Skeletal muscle satellite cell (primary cell): ENCODE measurements around the gene SNX10.

Experiments used
- H3K27me3 ChIP-seq: 2 replicates; pipeline ENCODE4 v1.7.0; 2013; ENCODE audit warnings: low read length; ENCODE audit not compliant: control insufficient read depth, insufficient read depth
- H3K36me3 ChIP-seq: 2 replicates; pipeline ENCODE4 v1.7.0; 2013; ENCODE audit warnings: mild to moderate bottlenecking, control low read depth, low read length; ENCODE audit not compliant: insufficient read depth
- H3K4me1 ChIP-seq: 2 replicates; pipeline ENCODE4 v1.7.0; 2013; ENCODE audit warnings: low read length; ENCODE audit not compliant: control insufficient read depth, insufficient read depth
- H3K4me2 ChIP-seq: 2 replicates; pipeline ENCODE4 v1.7.0; 2013; ENCODE audit warnings: mild to moderate bottlenecking, low read length
- H3K4me3 ChIP-seq: 2 replicates; pipeline ENCODE4 v1.7.0; 2013; ENCODE audit warnings: low read length
- H3K9ac ChIP-seq: 2 replicates; pipeline ENCODE4 v1.7.0; 2013; ENCODE audit warnings: mild to moderate bottlenecking, low read depth, low read length, moderate library complexity
- H3K9me3 ChIP-seq: replicated peaks from 2 replicates; pipeline ENCODE4 v1.7.0; 2013; ENCODE audit warnings: mild to moderate bottlenecking, control low read depth, low read length

The SNX10 gene

DNA sequence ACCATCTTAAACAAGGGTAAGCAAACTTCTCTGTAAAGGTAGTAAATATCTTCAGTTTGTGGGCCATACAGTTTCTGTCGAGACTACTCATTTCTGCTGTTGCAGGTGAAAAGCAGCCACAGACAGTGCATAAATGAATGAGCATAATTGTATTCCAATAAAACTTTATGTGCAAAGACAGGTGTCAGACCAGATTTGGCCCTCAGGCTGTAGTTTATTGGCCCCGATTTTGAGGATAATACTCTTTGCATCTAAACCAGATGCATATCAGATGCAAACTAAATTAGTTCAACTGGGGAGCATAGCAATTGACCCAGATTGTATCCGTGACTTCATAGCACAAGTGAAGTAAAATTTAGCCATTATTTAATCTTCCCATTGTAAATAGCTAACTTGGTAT lies 70.0 kb downstream of the SNX10 start:
- Histone ChIP-seq H3K4me3 (no peak overlapping the region), H3K27me3 (peaks cover 33% of the 10 kb centered on the region), H3K4me1 (no peaks in the 10 kb centered on the region), H3K9ac (no peak overlapping the region), H3K36me3 (no peaks in the 10 kb centered on the region), H3K9me3 (no peaks in the 10 kb centered on the region), H3K4me2 (no peak overlapping the region)

DNA sequence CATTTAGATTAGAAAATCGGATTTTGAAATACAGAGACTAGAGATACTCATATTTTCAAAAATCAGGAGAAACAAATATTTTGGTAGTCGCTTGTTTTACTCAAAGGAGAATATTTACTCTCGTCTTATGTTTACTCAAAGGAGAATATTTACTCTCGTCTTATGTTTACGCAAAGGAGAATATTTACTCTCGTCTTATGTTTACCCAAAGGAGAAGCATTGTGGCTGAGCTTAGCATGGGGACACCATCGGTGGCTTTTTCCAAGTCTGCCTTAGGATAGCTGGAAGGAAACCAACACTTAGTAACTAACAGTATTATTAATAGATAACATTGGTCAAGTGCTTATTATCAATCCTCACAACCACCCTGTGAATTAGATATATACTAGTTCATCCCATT lies 71.8 kb downstream of the SNX10 start:
- Histone ChIP-seq H3K9me3 (no peaks in the 10 kb centered on the region), H3K9ac (no peak overlapping the region)

DNA sequence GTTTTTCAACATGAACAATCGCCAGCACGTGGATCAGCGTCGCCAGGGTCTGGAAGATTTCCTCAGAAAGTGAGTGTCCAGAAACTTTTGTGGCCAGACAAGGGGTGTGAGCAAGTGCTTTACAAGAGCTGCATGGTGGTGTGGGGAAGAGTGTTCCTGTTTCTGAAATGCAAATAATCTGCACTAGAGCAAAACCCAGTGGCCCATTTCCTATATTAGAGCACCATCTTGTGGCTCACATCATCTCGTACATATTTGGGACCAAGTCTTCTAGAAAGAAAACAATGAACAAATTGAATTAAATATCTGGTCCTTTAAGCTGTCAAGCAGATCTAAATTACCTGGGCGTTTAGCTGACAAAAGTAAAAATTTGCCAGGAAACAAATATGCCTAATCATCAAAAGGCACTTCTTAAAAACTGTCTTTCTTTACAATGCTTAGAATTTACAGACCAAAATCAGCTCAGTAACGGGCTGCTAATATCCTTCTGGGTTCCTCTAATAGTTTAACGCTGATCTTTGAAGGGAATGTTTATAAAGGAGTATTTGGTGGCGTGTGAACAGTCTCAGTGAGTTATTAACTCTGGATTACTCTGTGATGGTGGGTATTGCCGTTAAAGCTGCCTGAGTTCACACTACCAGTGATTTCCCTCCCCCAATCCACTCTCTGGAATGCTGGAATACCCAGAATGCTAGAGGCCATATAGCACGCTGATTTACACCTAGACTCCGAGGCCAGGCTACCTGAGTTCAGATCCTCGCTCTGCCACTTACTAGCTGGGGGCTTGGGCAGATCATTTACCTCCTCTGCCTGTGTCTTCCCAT lies 73.6 kb downstream of the SNX10 start:
- H3K4me3 ChIP-seq, result no peak overlapping the region
- peaks cover 58% of the 10 kb centered on the region for H3K27me3 ChIP-seq
- no peak overlapping the region for H3K4me2 ChIP-seq
- H3K9me3 ChIP-seq, result no peaks in the 10 kb centered on the region
- no peaks in the 10 kb centered on the region for H3K36me3 ChIP-seq
- no peak overlapping the region for H3K9ac ChIP-seq
- no peaks in the 10 kb centered on the region for H3K4me1 ChIP-seq

More for the DNA sequence above, 71.8 kb downstream of the SNX10 start:
- H3K36me3 ChIP-seq, result no peaks in the 10 kb centered on the region
- no peak overlapping the region for H3K4me3 ChIP-seq
- H3K4me1 ChIP-seq, result no peaks in the 10 kb centered on the region
- peaks cover 51% of the 10 kb centered on the region for H3K27me3 ChIP-seq
- H3K4me2 ChIP-seq, result no peak overlapping the region

- H3K9me3 ChIP-seq, result no peaks in the 10 kb centered on the region
- H3K4me2 ChIP-seq, result no peak overlapping the region
- no peaks in the 10 kb centered on the region for H3K4me1 ChIP-seq
- no peak overlapping the region for H3K9ac ChIP-seq
- H3K36me3 ChIP-seq, result no peaks in the 10 kb centered on the region
- H3K27me3 ChIP-seq, result peaks cover 60% of the 10 kb centered on the region
- no peak overlapping the region for H3K4me3 ChIP-seq
Observed at GRCh38 chr7:26365901-26366275, 74.2 kb downstream of the SNX10 start.

- no peaks in the 10 kb centered on the region for H3K4me1 ChIP-seq
- H3K36me3 ChIP-seq, result no peaks in the 10 kb centered on the region
- no peak overlapping the region for H3K4me3 ChIP-seq
- peaks cover 64% of the 10 kb centered on the region for H3K27me3 ChIP-seq
- H3K4me2 ChIP-seq, result no peak overlapping the region
- H3K9me3 ChIP-seq, result no peaks in the 10 kb centered on the region
- no peak overlapping the region for H3K9ac ChIP-seq
Observed at GRCh38 chr7:26367219-26367711, 75.6 kb downstream of the SNX10 start.

GRCh38 chr7:26368542-26368941 lies 76.9 kb downstream of the SNX10 start:
- no peak overlapping the region for H3K9ac ChIP-seq
- no peak overlapping the region for H3K4me3 ChIP-seq
- H3K27me3 ChIP-seq, result peaks cover 67% of the 10 kb centered on the region
- no peaks in the 10 kb centered on the region for H3K36me3 ChIP-seq
- no peaks in the 10 kb centered on the region for H3K4me1 ChIP-seq
- no peak overlapping the region for H3K4me2 ChIP-seq
- no peaks in the 10 kb centered on the region for H3K9me3 ChIP-seq

GRCh38 chr7:26369593-26369992 lies 77.9 kb downstream of the SNX10 start:
- no peaks in the 10 kb centered on the region for H3K36me3 ChIP-seq
- peaks cover 76% of the 10 kb centered on the region for H3K27me3 ChIP-seq
- H3K9me3 ChIP-seq, result no peaks in the 10 kb centered on the region
- no peak overlapping the region for H3K4me2 ChIP-seq
- H3K4me1 ChIP-seq, result no peaks in the 10 kb centered on the region
- no peak overlapping the region for H3K4me3 ChIP-seq
- H3K9ac ChIP-seq, result no peak overlapping the region

DNA sequence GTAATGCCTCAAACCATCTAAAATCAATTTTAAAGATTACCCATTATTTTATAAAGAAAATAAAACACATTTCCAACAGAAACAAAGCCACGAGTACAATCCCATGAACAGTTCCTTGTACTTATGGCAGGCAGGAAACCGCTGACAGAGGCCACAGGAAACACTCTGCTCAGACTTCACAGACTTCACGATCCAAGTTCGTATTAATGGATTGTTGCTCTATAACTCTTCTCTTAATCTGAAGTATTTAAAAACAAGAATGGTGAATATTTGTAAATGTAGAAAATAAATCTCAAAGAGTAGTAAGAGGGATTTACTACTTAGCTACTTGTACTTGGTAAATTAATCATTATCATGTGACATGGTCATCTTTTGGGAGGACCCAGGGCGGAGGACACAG lies 78.3 kb downstream of the SNX10 start:
- no peaks in the 10 kb centered on the region for H3K36me3 ChIP-seq
- no peak overlapping the region for H3K4me2 ChIP-seq
- peaks cover 80% of the 10 kb centered on the region for H3K27me3 ChIP-seq
- H3K4me1 ChIP-seq, result no peaks in the 10 kb centered on the region
- no peak overlapping the region for H3K4me3 ChIP-seq
- no peak overlapping the region for H3K9ac ChIP-seq
- no peaks in the 10 kb centered on the region for H3K9me3 ChIP-seq

DNA sequence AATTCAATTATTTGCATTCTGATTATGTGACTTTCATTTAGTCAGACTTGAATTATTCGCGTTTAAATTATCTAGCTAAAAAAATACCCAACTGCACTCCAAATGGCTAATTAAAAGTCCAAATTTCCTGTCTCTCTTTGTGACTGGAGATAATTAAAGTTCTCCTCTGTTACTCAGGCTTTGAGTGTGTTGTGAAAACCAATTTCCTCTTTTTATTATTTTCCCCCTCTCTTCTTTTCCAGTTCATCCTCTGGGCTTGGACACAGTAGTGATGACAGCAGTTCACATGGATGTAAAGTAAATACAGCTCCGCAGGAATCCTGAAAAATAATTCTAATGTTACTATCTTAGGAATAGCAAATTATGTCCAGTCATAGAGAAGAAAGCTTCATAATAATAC lies 80.6 kb downstream of the SNX10 start:
- H3K27me3 ChIP-seq, result peaks cover 85% of the 10 kb centered on the region
- H3K9ac ChIP-seq, result no peak overlapping the region
- no peaks in the 10 kb centered on the region for H3K36me3 ChIP-seq
- peaks cover 6% of the 10 kb centered on the region for H3K4me1 ChIP-seq
- no peaks in the 10 kb centered on the region for H3K9me3 ChIP-seq
- H3K4me2 ChIP-seq, result no peak overlapping the region
- no peak overlapping the region for H3K4me3 ChIP-seq

- H3K36me3 ChIP-seq, result no peaks in the 10 kb centered on the region
- no peaks in the 10 kb centered on the region for H3K9me3 ChIP-seq
- H3K27me3 ChIP-seq, result peaks cover 85% of the 10 kb centered on the region
- H3K4me3 ChIP-seq, result no peak overlapping the region
- no peak overlapping the region for H3K9ac ChIP-seq
- H3K4me2 ChIP-seq, result no peak overlapping the region
- H3K4me1 ChIP-seq, result peaks cover 6% of the 10 kb centered on the region
Observed at GRCh38 chr7:26372704-26373103, 81.0 kb downstream of the SNX10 start.

DNA sequence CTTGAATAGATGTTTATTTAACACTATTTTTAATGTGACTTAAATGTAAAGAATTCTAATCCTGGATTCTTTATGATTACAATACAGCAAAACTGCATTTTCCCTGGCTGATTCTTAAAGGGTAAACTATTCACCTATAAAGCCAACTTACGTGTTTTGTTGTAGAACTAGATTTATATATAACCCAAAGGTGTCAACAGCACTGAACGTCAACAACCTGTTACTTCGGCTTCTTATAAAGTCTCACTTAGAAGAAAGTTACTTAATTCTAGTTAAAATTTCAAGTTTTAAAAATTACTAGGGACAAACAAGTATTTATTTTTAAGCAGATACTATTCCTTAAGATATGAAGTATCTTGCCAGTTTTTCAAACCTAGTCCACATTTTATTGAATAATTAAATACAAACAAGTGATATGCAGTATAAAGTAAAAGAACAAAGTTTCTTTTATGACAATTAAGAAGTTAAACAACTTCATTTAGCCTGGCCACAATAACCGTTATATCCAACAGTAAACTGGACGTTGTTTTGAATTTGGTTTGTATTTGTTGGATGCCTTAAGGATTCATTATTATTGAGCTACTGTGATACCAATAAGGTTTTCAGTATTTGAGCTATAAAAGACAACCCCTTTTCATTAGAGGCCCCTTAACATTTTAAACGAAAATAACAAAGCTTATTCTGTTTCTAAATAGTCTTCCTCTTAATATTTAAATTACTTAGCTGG lies 83.1 kb downstream of the SNX10 start:
- H3K4me1 ChIP-seq, result peaks cover 6% of the 10 kb centered on the region
- no peak overlapping the region for H3K4me2 ChIP-seq
- H3K27me3 ChIP-seq, result peaks cover 96% of the 10 kb centered on the region
- no peaks in the 10 kb centered on the region for H3K36me3 ChIP-seq
- H3K4me3 ChIP-seq, result no peak overlapping the region
- no peaks in the 10 kb centered on the region for H3K9me3 ChIP-seq
- H3K9ac ChIP-seq, result no peak overlapping the region
